Glomerular endothelial cell (primary cell): Measurements from ENCODE around the gene DHX16. TPM values are rescaled to one million over a fixed set of nuclear protein-coding genes. Genes with fewer than 3 reads are reported as not detected.

Source experiments
- DNase-seq: peaks from one replicate; pipeline ENCODE4 v3.0.0-alpha.2; 2011; ENCODE audit warnings: low read depth, low spot score; ENCODE audit errors: extremely low read depth
- total RNA-seq: library from RNA; depleted of rRNA; stranded (reverse); fragments of >200 nt; gene quantifications from 2 replicates; pipeline ENCODE4 v1.2.3, GENCODE V29; 2015

DHX16 gene
- total RNA-seq, 1 donor from 2014 or later, result 28.9 TPM

DNA sequence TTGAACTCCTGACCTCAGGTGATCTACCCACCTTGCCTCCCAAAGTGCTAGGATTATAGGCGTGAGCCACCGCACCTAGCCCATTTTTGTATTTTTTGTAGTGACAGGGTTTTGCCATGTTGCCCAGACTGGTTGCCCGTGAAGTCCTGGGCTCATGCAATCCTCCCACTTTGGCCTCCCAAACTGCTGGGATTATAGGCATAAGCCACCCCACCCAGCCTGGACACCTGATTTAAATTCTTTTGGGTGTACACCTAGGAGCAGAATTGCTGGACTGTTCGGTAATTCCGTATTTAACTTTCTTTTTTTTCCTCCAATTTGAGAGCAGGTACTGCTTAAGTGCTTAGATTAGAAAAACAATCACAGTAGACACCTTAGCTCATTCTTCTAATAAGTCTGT, 23.6 kb upstream of the DHX16 start:
- no peak for DNase-seq

DNA sequence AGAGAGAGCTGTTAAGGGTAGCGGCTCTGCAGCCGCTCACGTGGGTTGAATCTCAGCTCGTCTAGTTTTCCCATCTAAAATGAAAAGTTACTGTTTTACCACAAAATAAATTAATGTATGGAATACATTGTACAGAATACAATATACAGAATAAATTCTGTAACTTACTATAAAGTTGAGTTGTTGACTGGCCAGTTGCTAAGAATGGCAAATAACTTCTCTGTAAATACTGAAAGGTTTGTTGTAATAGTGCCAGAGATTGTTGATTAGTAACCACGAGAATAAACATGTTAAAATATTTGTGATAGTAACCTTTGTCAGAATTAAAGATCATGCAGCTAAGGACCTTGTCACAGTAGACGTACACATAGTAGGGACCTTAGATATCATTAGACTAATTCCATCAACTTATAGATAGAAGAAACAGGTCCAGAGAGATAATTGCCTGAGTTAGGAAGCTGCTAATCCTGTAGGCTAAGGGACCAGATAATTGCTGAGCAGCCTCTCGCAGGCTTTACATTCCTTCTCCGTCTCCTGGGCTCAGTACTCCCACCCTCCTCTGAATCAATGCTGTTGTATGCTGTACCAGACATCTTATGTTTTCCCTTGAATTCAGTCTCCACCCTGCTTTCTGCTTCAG, 18.5 kb upstream of the DHX16 start:
- no peak for DNase-seq

DNA sequence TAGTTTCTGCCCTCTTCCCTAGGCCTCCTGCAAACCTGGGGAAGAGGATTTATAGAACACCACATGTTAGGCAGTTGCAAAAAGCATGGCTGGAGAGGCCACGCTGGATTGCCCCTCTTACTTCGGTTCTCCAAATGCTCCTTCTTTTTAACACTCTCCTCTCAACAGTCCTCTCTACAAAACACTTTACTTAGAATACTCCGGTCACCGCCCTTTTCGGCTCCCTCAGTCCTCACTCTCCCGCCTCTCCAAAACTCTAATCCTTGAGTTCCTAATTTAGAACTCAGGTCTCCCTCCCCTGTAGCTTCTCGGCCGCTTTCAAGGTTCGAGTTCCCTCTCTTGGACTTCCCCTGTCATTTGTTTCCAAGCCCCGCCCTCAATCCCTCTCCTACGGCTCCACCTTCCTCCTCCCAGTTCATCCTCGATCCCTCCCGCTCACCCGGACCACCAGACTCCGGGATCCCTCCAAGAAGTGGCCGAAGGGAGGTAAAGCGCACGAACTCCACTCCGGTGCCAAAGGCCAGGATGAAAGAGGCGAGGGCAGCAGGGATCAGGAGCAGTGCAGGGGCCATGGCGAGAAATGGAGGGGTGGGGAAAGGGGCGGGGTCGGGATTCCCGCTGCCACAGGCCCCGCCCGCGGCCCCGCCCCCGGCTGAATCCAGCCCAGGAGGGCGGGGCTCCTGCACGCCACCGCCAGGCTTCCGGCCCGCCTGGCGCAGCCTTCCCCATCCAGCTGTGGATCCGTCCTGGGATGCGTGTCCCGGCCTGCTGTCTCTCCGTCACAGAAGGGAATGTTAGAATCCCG, 17.8 kb upstream of the DHX16 start, which contains the start of gene NRM:
TSS of gene NRM (minus strand) at position 582 of the 805 bp plus-strand sequence. CDS start at position 572, 10 bp downstream.
- no peak for DNase-seq

DNA sequence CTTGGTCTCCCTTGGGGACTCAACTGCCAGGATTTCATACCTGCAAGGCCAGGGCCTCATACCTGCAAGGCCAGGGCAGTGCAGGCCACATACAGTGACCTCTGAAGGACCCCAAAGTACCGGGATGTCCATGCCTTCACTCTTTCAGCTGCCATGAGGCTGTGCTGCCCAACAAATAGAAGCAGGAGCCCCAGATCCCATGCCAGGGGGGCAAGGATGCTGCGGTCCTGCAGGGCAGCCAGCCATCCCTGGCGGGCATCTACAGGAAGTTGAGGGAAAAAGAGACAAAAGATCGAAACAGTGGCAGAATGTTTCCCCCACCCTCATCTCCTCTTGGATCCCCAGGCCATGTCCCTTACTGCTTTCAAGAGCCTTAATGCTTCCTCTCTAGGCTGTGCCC, 17.2 kb upstream of the DHX16 start:
- DNase-seq, result no peak

DNA sequence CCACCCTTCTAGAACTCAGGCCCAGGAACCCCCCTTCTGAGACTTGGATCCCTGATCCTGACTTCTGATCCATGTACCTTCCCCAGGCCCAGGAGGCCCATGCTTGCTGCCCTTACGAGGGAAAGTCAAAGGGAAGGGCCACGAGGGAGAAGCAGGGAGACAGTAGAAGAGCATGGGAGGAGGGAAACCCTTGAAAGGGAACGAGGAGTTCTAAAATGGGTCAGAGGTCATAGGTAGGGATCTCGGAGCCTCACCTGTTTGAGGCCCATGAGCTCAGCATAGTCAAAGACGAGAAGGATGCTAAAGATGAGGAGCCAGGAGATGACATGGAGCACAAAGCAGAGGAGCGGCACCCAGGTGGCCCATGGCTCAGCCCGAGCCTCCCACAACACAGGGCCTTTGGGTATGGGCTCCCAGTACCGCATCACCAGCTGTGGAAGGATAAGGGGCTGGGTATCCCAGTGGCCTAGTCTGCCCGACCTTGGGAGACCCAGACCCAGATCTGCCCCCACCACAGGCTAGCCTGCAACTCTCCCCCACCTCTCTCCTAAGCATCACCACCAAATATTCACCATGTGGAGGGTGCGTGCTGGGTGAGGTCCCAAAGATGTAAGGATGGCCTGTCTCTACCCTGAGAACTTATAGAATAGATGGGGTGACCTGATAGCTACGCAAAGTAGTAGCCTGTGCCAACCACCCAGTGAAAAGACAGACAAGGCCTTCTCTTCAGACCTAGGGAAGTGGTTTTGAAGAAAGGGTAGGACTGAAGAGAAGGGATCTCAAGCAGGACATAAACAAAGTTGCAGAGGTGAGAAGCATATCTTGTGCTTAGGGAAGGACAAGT, 16.4 kb upstream of the DHX16 start:
- DNase-seq, result no peak

DNA sequence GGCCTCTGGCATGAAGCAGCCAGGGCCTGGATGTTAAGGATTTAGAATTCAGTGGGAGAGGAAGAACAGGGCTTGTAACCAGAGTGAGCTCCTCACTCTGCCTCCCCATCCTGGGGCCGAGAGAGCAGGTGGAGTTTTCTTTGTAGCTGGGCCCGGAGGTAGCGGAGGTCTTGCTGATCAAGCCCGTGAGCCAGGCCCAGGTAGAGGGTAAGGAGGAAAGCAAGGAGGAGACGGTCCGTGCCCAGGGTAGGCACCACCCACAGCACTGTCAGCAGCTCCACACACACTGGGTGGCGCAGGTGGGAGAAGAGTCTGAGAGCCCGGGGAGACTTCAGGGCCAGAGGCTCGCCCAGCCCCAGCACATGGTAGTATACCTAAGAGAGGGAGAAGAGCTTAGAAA, 15.8 kb upstream of the DHX16 start:
- no peak for DNase-seq

DNA sequence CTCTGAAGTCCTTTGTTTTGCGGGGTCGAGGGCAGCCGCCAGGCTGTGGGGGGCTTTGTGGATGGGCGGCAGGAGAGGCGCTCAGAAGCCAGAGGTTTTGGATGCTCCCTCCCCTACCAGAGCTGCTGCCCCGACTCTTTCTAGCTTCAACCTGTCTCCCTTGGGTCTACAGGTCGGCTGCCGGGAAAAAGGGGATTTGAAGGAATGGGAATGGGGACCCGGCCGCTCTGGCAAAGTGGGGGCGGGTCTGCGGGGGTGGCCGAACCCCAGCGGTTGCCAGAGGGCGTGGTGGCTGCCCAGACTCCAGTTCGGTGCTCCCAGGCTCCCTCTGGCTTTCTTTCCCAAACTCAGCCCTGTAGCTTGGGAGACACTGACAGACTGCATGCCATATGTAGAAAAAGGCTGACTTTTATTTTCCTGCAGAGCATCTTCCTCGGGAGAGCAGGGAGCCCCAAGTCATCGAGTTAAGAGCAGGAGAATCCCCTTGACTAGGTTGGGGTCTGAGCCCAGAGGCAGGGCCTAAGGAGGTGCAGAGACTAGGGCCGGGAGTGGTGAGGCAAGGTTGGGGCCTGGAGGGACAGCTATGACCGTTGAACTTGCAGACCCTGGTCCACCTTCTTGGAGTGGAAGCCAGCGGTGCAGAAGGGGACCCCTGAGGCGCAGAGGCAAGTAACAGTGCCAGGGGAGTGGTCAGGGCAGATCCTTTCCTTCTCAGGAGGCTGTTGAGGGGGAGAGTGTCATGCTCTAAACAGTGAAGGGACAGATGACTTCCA, 15.0 kb upstream of the DHX16 start:
- DNase-seq, result no peak

DNA sequence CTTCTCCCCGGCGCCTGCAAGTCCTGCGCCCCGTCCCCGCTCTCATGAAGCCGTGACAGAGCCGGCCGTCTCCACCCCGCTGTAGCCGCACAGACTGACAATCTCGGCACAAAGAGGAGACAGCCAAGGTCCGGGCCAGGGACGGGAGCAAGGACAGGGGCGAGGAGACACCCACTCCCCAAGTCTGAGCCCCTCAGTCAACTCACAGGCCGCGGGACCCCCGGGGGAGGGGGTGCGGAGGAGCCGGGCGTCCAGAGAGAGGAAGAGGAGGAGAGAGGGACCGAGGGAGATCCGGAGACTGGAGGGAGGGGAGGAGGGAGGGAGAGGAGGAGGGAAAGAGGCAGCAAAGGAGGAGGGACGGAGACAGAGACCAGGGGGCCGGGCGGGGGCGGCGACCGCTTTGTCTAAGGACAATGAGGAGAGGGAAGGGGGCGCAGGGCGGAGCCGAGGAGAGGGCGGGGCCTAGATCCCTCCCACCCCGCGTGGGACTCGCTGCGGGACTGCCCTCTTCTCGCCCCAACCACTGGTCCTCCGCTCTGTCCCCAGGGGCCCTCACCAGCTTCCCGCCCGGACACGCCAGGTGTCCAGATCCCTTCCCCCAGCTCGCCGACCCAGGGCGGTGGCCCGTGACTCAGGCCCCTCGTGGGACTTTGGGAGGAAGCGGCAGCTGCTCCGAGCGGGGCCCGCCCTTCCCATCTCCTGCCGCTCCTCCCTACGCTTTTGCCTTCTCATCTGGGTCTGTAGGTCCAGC, 14.3 kb upstream of the DHX16 start:
- no peak for DNase-seq

DNA sequence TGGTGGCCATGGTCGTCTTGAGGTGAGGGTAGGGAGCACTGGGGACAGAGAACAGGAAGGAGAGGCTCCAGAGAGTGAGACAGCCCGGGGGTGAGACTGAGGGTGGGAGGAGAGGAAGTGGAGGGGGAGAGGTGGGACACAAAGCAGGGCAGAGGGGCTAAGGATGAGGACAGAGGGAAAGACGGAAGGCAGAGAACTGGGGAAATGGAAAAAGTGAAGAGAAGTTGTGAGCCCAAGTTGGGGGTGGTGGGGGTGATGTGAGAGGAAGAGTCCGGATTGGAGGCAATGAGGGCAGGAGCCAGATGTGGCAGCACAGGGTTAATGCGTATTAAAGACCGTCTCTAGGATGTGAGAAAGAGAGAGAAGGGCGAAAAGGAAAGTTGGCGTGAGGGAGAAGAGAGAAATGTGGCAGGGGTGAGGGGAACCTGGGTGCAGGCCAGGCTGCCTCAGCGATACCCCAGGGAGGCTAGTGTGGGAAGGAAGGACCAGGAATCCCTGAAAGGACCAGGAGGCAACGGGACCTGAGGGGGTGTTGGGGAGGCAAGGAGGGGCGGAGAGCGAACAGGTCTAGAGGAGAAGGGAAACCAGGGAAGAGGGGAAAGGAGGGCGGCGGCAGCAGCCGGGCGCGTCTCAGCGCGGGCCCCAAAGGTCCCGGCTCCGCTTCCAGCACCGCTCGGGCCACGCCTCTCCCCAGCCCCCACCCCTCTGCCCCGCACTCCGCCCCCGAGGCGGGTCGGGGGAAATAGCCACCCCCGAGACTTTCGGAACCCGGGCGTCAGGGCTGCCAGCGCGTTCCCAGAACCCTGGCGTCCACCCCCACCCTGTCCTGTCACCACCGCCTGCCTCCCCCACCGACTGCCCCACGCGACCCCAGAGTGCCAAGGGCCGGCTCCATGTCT, 13.5 kb upstream of the DHX16 start, which contains the start of gene PPP1R18:
TSS of gene PPP1R18 (minus strand) at position 637 of the 899 bp plus-strand sequence. CDS start at position 10, 627 bp downstream.
- DNase-seq, result no peak

DNA sequence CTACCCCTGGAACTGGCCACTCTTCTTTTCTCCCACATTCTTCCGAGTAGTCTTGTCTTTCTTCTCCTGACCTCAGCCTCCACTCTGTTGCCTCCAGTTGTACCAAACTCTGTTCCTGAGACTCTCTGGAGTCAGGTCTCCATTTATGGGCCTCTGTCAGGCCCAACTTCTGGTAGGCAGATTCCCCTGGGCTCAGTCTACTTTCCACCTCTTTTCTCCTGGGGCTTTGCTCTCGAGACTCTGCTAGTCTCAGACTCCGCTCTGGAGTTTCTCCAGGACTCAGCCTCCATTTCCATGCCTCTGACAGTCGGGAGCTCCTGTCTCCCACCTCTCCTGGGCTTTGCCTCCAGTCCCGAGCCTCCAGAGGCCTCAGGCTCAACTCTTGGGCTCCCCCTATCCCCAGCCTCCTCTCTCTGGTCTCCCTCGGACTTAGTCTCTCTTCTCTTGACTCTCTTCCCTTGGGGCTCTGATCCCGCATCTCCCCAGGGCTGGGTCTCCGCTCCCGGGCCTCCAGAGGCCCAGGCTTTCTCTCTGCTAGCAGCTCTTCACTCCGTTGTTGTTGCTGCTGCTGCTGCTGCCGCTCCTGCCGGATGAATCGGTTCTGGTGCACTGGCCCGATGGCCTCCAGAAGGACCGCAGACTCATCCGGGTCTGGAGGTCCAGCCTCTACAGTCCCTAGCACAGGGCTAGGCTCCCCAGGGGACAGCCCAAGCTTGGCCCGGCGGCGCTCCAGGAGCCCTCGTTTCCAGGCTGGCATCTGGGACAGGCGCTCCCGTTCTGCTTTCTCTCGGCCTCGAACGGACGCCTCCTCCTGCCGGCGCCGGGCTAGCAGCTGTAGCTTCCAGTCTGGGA, 12.6 kb upstream of the DHX16 start:
- DNase-seq, result no peak

DNA sequence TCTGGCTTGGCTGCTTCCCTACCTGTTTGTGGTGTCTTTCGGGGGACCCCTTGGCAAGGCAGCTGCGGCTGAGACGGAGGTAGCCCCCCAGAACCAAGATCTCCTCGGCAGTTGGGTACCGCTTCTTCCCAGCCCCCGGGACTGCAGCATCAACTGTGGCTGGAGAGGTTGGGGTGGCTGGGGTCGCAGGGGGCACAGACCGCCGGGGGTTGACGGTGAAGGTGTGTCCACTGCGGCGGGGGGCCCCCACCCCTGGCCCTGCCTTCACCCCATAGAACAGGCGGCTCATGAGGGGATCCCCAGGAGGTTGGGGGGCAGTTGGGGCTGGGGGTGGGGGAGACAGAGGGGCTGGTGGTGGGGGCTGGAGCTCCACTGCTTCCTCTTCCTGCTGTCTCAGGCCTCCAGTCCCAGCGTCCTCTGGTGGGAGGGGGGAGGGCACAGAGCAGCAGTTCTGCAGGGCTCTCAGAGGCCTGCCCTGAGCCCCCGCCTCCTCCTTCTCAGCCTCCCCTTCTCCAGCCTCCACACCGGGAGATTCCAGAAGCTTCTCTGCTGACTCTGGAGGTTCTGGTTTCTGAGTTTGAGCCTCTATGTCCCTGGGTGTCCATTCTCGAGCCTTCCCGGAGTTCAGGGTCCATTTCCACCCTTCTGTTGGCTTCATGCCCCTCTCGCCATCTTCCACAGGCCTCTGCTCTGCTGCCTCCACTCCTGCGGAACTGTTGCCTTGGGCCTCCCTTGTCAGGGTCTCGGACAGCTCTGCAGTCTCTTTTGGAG, 11.8 kb upstream of the DHX16 start:
- no peak for DNase-seq

DNA sequence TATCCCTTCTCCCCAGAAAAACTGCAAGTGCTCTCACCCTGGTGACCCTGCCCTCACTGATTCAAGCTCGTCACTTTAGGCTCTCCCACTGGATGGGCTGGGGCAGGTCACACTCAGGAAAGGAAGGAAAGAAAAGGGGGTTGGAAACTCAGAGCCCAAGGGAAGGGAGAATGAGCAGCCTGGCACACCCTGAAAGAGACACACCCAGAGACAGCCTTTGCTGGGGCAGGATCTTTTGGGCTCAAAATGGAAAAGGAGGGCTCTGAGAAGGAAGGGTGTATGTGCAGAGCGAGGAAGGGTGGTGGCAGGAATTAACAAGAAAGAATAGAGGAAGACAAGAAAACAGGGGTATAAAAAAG, 11.2 kb upstream of the DHX16 start:
- no peak for DNase-seq

DNA sequence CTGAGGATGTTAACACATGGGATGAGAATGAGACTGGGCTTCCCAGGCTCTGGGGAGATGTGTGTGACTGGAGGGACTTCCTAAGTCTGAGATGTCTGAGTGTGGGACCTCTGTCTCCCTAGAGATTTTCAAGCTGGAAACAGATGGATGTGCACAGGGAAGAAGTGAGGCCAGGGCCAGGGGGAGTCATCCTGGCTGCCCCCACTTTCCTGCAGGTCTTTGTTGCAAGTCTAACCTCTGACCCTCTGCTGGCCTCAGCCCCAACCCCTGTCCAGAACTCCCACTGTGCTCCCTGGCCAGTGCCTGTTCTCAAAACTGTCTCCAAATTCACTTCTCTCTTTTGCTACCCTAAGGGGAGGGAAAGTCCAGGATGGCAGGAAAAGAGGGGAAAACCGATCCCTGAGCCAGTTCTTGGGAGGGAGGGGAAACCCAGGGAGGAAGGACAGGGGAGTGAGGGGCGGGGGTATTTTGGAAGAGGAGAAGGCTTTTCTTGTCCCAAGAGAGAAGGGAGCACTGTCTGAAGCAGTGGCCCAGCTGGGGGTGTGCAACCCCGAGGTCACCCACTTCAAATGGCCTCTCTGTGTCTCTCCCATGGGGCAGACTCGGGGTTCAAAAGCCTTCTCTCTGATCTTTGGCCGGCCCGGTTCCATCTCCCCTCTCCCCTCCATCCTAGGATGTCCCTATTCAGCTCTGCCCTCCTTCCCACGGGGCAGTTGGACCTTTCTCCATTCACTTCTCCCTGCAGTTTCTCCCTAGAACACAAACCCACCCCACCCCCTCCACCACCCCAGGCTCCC, 10.6 kb upstream of the DHX16 start:
- DNase-seq, result no peak

DNA sequence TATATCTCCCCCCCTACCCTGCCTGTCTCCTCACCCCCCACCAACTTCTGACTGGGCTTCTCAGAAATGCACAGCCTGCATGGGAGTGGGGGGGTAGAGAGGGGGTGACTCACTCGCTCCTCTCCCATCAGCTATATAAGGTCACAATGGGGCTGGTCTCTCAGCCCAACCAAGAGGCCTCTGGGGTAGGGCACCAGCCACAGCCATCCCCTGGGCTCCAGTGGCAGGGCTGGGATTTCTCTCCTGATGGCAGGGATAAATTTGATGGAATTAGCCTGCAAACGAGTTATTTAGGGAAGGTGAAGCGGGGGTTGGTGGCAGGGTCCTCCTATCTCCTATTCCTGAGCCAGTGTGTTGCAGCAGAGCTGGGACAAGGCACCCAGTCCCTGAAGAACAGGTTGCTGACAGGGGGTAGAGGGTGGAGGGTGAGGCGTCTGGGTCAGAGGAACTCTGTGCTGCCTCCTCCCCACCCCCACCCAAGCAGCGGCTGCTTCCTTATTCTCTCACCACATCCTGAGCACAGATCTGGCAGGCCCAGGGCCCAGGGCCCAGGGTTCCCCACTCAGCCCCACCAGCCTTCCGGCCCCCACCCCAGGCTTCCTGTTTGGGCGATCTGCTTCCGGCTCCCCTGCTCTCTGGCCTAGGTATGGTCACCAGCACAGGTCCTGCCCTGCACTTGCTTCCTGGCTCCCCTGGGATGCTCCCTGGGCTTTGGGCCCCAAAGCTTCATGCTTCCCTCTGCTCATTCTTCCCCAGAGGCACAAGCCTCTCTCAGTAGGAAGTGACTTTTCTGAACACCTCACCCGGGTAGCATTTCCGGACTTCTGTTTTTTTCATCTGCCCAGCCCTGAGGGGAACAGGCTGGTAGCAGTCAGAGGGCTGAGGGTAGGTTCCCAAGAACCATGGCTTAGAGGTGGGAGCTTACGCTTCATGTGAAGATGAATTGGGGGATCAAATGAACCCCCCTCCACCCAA, 9.6 kb upstream of the DHX16 start:
- DNase-seq, result no peak

DNA sequence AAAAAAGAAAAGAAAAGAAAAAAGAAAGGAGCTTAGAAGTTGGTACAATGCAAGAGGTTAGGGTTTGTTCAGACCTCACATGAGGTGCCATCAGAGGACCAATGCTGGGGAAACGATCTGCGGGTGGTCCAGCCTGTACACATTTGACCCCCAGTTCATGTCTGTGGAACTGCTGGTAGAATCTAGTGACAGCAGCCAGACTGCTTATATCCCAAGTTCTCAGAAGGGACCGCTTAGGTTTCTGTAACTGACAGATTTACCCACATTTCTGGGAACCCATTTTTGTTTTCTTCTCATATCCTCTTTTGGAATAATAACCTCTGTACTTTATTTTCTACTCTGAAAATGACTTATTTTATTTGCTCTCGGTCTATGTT, 8.9 kb upstream of the DHX16 start:
- no peak for DNase-seq
